Measurements from ENCODE around the gene SIGLEC11. TPM values are rescaled to one million over a fixed set of nuclear protein-coding genes. Genes with fewer than 3 reads are reported as not detected.
A peak's percentile ranks its signal among the peaks of the same experiment; 100 is the strongest.

SIGLEC11 gene
- total and polyA plus RNA-seq, 2 of the 13 experiments (the other 11 are each of a cell fraction or from before 2014, with no cell fraction given): not detected

DNA sequence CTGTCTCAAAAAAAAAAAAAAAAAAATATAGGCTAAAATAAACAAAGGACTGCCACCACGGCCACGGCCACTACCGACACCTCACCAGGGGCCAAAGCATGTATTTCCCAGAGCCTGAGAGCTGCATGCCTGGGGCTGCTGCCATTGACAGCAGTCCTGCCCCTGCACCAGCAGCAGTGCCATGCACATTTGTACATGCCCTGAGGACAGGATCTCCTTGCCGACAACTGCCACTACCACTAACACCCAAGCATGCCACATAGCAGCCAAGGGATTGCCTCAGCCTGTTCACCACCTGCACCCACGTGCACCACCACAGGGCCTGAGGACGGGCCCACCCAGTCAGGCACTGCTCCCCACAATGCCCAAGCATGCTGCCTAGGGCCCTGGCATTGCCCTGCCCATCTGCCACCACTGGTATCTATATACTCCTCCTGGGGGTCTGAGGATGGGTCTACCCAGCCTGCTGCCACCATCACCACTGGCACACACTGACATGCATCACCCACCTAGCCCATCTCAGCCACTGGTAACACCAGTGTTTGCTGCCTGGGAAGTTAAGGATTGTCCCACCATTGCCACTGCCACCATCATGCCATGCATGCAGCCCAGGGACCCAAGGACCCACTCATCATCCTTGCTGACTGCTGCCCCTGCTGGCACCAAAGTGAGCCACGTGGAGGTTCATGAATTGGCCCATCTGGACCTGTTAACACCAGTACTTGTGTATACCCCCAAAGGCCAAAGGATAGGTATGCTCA, 21.1 kb downstream of the SIGLEC11 start (continued):
- TF ChIP-seq ZNF713 (CRISPR knock-in tag; IDR thresholded peaks at IDR 0.05): no peak
- TF ChIP-seq, protein P1, sequence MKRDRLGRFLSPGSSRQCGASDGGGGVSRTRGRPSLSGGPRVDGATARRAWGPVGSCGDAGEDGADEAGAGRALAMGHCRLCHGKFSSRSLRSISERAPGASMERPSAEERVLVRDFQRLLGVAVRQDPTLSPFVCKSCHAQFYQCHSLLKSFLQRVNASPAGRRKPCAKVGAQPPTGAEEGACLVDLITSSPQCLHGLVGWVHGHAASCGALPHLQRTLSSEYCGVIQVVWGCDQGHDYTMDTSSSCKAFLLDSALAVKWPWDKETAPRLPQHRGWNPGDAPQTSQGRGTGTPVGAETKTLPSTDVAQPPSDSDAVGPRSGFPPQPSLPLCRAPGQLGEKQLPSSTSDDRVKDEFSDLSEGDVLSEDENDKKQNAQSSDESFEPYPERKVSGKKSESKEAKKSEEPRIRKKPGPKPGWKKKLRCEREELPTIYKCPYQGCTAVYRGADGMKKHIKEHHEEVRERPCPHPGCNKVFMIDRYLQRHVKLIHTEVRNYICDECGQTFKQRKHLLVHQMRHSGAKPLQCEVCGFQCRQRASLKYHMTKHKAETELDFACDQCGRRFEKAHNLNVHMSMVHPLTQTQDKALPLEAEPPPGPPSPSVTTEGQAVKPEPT (CRISPR knock-in tag; IDR thresholded peaks at IDR 0.05; ENCODE audit: low read depth): no peak
- no peak for TF ChIP-seq ZNF33B (CRISPR knock-in tag; IDR thresholded peaks at IDR 0.05)
- no peak for TF ChIP-seq NCOA2 (CRISPR knock-in tag; IDR thresholded peaks at IDR 0.05)
- no peak for TF ChIP-seq PAWR (CRISPR knock-in tag; IDR thresholded peaks at IDR 0.05; ENCODE audit: borderline replicate concordance)
- TF ChIP-seq ISX (CRISPR knock-in tag; conservative IDR thresholded peaks at IDR 0.05): no peak
- no peak for TF ChIP-seq ATAD3A (CRISPR knock-in tag; IDR thresholded peaks at IDR 0.05)
- TF ChIP-seq BCL6 (CRISPR knock-in tag; IDR thresholded peaks at IDR 0.05): no peak
- TF ChIP-seq, protein P2, sequence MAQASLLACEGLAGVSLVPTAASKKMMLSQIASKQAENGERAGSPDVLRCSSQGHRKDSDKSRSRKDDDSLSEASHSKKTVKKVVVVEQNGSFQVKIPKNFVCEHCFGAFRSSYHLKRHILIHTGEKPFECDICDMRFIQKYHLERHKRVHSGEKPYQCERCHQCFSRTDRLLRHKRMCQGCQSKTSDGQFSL (CRISPR knock-in tag; IDR thresholded peaks at IDR 0.05): no peak
- TF ChIP-seq ZNF33A (CRISPR knock-in tag; IDR thresholded peaks at IDR 0.05; ENCODE audit: borderline replicate concordance): no peak
- TF ChIP-seq, protein P3, sequence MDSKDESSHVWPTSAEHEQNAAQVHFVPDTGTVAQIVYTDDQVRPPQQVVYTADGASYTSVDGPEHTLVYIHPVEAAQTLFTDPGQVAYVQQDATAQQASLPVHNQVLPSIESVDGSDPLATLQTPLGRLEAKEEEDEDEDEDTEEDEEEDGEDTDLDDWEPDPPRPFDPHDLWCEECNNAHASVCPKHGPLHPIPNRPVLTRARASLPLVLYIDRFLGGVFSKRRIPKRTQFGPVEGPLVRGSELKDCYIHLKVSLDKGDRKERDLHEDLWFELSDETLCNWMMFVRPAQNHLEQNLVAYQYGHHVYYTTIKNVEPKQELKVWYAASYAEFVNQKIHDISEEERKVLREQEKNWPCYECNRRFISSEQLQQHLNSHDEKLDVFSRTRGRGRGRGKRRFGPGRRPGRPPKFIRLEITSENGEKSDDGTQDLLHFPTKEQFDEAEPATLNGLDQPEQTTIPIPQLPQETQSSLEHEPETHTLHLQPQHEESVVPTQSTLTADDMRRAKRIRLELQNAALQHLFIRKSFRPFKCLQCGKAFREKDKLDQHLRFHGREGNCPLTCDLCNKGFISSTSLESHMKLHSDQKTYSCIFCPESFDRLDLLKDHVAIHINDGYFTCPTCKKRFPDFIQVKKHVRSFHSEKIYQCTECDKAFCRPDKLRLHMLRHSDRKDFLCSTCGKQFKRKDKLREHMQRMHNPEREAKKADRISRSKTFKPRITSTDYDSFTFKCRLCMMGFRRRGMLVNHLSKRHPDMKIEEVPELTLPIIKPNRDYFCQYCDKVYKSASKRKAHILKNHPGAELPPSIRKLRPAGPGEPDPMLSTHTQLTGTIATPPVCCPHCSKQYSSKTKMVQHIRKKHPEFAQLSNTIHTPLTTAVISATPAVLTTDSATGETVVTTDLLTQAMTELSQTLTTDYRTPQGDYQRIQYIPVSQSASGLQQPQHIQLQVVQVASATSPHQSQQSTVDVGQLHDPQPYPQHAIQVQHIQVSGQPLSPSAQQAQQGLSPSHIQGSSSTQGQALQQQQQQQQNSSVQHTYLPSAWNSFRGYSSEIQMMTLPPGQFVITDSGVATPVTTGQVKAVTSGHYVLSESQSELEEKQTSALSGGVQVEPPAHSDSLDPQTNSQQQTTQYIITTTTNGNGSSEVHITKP (CRISPR knock-in tag; IDR thresholded peaks at IDR 0.05; ENCODE audit: low read depth): no peak
- TF ChIP-seq, protein P4, sequence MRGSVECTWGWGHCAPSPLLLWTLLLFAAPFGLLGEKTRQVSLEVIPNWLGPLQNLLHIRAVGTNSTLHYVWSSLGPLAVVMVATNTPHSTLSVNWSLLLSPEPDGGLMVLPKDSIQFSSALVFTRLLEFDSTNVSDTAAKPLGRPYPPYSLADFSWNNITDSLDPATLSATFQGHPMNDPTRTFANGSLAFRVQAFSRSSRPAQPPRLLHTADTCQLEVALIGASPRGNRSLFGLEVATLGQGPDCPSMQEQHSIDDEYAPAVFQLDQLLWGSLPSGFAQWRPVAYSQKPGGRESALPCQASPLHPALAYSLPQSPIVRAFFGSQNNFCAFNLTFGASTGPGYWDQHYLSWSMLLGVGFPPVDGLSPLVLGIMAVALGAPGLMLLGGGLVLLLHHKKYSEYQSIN (CRISPR knock-in tag; IDR thresholded peaks at IDR 0.05; ENCODE audit: borderline replicate concordance): no peak
- TF ChIP-seq TAF15 (IDR thresholded peaks at IDR 0.05; ENCODE audit: low read depth, low read length, poor library complexity, severe bottlenecking): no peak
- TF ChIP-seq ZNF891 (CRISPR knock-in tag; IDR thresholded peaks at IDR 0.05): 0 out of 2 replicates have a peak, but pooled peaks have one; percentile 49
- no peak for TF ChIP-seq ZNF709 (CRISPR knock-in tag; IDR thresholded peaks at IDR 0.05)
- TF ChIP-seq ZSCAN12 (CRISPR knock-in tag; IDR thresholded peaks at IDR 0.05): no peak
- no peak for TF ChIP-seq ZNF296 (CRISPR knock-in tag; conservative IDR thresholded peaks at IDR 0.05)
- TF ChIP-seq, protein P5, sequence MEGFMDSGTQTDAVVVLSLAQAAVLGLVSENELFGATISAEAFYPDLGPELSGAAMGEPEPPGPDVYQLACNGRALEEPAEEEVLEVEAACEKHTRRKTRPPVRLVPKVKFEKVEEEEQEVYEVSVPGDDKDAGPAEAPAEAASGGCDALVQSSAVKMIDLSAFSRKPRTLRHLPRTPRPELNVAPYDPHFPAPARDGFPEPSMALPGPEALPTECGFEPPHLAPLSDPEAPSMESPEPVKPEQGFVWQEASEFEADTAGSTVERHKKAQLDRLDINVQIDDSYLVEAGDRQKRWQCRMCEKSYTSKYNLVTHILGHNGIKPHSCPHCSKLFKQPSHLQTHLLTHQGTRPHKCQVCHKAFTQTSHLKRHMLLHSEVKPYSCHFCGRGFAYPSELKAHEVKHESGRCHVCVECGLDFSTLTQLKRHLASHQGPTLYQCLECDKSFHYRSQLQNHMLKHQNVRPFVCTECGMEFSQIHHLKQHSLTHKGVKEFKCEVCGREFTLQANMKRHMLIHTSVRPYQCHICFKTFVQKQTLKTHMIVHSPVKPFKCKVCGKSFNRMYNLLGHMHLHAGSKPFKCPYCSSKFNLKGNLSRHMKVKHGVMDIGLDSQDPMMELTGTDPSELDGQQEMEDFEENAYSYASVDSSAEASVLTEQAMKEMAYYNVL (CRISPR knock-in tag; IDR thresholded peaks at IDR 0.05; ENCODE audit: borderline replicate concordance): no peak
- TF ChIP-seq ZNF549 (CRISPR knock-in tag; IDR thresholded peaks at IDR 0.05): no peak
- 0 out of 2 replicates have a peak, but pooled peaks have one; percentile 9 for TF ChIP-seq ZNF768 (CRISPR knock-in tag; IDR thresholded peaks at IDR 0.05)
